ENCODE data around the gene TRNP1. TPM values are rescaled to one million over a fixed set of nuclear protein-coding genes. Genes with fewer than 3 reads are reported as not detected.

The TRNP1 gene
- total RNA-seq, 2 experiments from 2014 or later = 0.20 to 0.43 TPM

- no peaks in the 10 kb centered on the region for H3K9me3 Mint-ChIP-seq
- intact Hi-C loops (cut with micrococcal nuclease) = no loop called here
- no peaks in the 10 kb centered on the region for H3K36me3 Mint-ChIP-seq (ENCODE audit: low read depth)
These were observed 33.4 kb downstream of the TRNP1 start for GRCh38 chr1:27026621-27027574.

GRCh38 chr1:27027575-27028250 lies 34.2 kb downstream of the TRNP1 start:
- no peak for DNase-seq
- intact Hi-C loops (cut with micrococcal nuclease) = no loop called here

More at GRCh38 chr1:27026621-27027574, 33.4 kb downstream of the TRNP1 start:
- no peak for DNase-seq
- Mint-ChIP-seq H3K27ac (no peak overlapping the region), H3K27me3 (ENCODE audit: low read depth) (no peaks in the 10 kb centered on the region), H3K4me1 (ENCODE audit: low read depth) (no peaks in the 10 kb centered on the region), H3K4me3 (no peak overlapping the region)
- CTCF ChIA-PET = no interaction called here

GRCh38 chr1:27029517-27029916 lies 36.0 kb downstream of the TRNP1 start:
- no peak for DNase-seq
- H3K4me3 Mint-ChIP-seq = no peak overlapping the region
- H3K4me1 Mint-ChIP-seq (ENCODE audit: low read depth) = no peaks in the 10 kb centered on the region
- H3K36me3 Mint-ChIP-seq (ENCODE audit: low read depth) = no peaks in the 10 kb centered on the region
- no peaks in the 10 kb centered on the region for H3K27me3 Mint-ChIP-seq (ENCODE audit: low read depth)
- H3K9me3 Mint-ChIP-seq = no peaks in the 10 kb centered on the region
- no peak overlapping the region for H3K27ac Mint-ChIP-seq
- CTCF ChIA-PET = interaction anchor here (1.1 kb wide), 1 partner anchor 16 kb away, joined by 3 read pairs; no protein-coding TSS in a partner anchor
- intact Hi-C loops (cut with micrococcal nuclease) = no loop called here

More at GRCh38 chr1:27027575-27028250, 34.2 kb downstream of the TRNP1 start:
- CTCF ChIA-PET = interaction anchor here (0.7 to 0.9 kb wide), 2 partner anchors 17 to 178 kb away, joined by 3 read pairs; no protein-coding TSS in a partner anchor
- Mint-ChIP-seq H3K4me1 (ENCODE audit: low read depth) (no peaks in the 10 kb centered on the region), H3K27ac (no peak overlapping the region), H3K9me3 (no peaks in the 10 kb centered on the region), H3K36me3 (ENCODE audit: low read depth) (no peaks in the 10 kb centered on the region), H3K27me3 (ENCODE audit: low read depth) (no peaks in the 10 kb centered on the region), H3K4me3 (no peak overlapping the region)

- H3K4me1 Mint-ChIP-seq (ENCODE audit: low read depth) = no peaks in the 10 kb centered on the region
- no peak for DNase-seq
- H3K27me3 Mint-ChIP-seq (ENCODE audit: low read depth) = no peaks in the 10 kb centered on the region
- H3K9me3 Mint-ChIP-seq = no peaks in the 10 kb centered on the region
- CTCF ChIA-PET = interaction anchor here (0.6 to 3.8 kb wide), 3 partner anchors 14 to 561 kb away, joined by 3 to 22 read pairs (median 3); no protein-coding TSS in a partner anchor
- no peaks in the 10 kb centered on the region for H3K36me3 Mint-ChIP-seq (ENCODE audit: low read depth)
- intact Hi-C loops (cut with micrococcal nuclease) = no loop called here
- H3K4me3 Mint-ChIP-seq = no peak overlapping the region
- H3K27ac Mint-ChIP-seq = no peak overlapping the region
These were observed 38.0 kb downstream of the TRNP1 start for GRCh38 chr1:27031235-27032118.

GRCh38 chr1:27032119-27032461 lies 38.6 kb downstream of the TRNP1 start:
- no peaks in the 10 kb centered on the region for H3K36me3 Mint-ChIP-seq (ENCODE audit: low read depth)
- intact Hi-C loops (cut with micrococcal nuclease) = no loop called here
- CTCF ChIA-PET = interaction anchor here (0.6 to 3.8 kb wide), 3 partner anchors 11 to 560 kb away, joined by 3 to 22 read pairs (median 3); no protein-coding TSS in a partner anchor
- no peaks in the 10 kb centered on the region for H3K4me1 Mint-ChIP-seq (ENCODE audit: low read depth)
- H3K4me3 Mint-ChIP-seq = no peak overlapping the region
- no peaks in the 10 kb centered on the region for H3K9me3 Mint-ChIP-seq
- no peak overlapping the region for H3K27ac Mint-ChIP-seq
- H3K27me3 Mint-ChIP-seq (ENCODE audit: low read depth) = no peaks in the 10 kb centered on the region
- no peak for DNase-seq

GRCh38 chr1:27033043-27033746 lies 39.7 kb downstream of the TRNP1 start:
- Mint-ChIP-seq H3K27ac (no peak overlapping the region), H3K36me3 (ENCODE audit: low read depth) (no peaks in the 10 kb centered on the region), H3K9me3 (no peaks in the 10 kb centered on the region), H3K4me3 (no peak overlapping the region), H3K27me3 (ENCODE audit: low read depth) (no peaks in the 10 kb centered on the region), H3K4me1 (ENCODE audit: low read depth) (no peaks in the 10 kb centered on the region)
- CTCF ChIA-PET = interaction anchor here (0.9 to 3.8 kb wide), 5 partner anchors 10 to 66 kb away, joined by 3 to 22 read pairs (median 4); no protein-coding TSS in a partner anchor
- no peak for DNase-seq
- intact Hi-C loops (cut with micrococcal nuclease) = no loop called here

- CTCF ChIA-PET = interaction anchor here (0.6 to 3.8 kb wide), 3 partner anchors 8 to 48 kb away, joined by 3 to 22 read pairs (median 4); no protein-coding TSS in a partner anchor
- no peak overlapping the region for H3K4me3 Mint-ChIP-seq
- no peaks in the 10 kb centered on the region for H3K27me3 Mint-ChIP-seq (ENCODE audit: low read depth)
- H3K36me3 Mint-ChIP-seq (ENCODE audit: low read depth) = no peaks in the 10 kb centered on the region
- no peaks in the 10 kb centered on the region for H3K9me3 Mint-ChIP-seq
- intact Hi-C loops (cut with micrococcal nuclease) = no loop called here
- no peak overlapping the region for H3K27ac Mint-ChIP-seq
- H3K4me1 Mint-ChIP-seq (ENCODE audit: low read depth) = no peaks in the 10 kb centered on the region
- DNase-seq = no peak
These were observed 41.9 kb downstream of the TRNP1 start for GRCh38 chr1:27035344-27035743.

- H3K9me3 Mint-ChIP-seq = no peaks in the 10 kb centered on the region
- H3K4me3 Mint-ChIP-seq = no peak overlapping the region
- DNase-seq = no peak
- H3K27ac Mint-ChIP-seq = no peak overlapping the region
- CTCF ChIA-PET = interaction anchor here (1.3 to 1.4 kb wide), 2 partner anchors 9 to 39 kb away, joined by 6 to 7 read pairs; no protein-coding TSS in a partner anchor
- H3K27me3 Mint-ChIP-seq (ENCODE audit: low read depth) = no peaks in the 10 kb centered on the region
- intact Hi-C loops (cut with micrococcal nuclease) = no loop called here
- H3K36me3 Mint-ChIP-seq (ENCODE audit: low read depth) = no peaks in the 10 kb centered on the region
- H3K4me1 Mint-ChIP-seq (ENCODE audit: low read depth) = no peaks in the 10 kb centered on the region
These were observed 43.2 kb downstream of the TRNP1 start for GRCh38 chr1:27036718-27037117.

- CTCF ChIA-PET = interaction anchor here (1.1 to 1.4 kb wide), 3 partner anchors 8 to 40 kb away, joined by 5 to 7 read pairs (median 6); no protein-coding TSS in a partner anchor
- H3K9me3 Mint-ChIP-seq = no peaks in the 10 kb centered on the region
These were observed 44.0 kb downstream of the TRNP1 start for GRCh38 chr1:27037518-27037917.

GRCh38 chr1:27038020-27038419 lies 44.5 kb downstream of the TRNP1 start:
- CTCF ChIA-PET = interaction anchor here (1.1 kb wide), 1 partner anchor 9 kb away, joined by 5 read pairs; no protein-coding TSS in a partner anchor
- Mint-ChIP-seq H3K4me1 (ENCODE audit: low read depth) (no peaks in the 10 kb centered on the region), H3K36me3 (ENCODE audit: low read depth) (no peaks in the 10 kb centered on the region), H3K4me3 (no peak overlapping the region), H3K9me3 (no peaks in the 10 kb centered on the region), H3K27ac (no peak overlapping the region), H3K27me3 (ENCODE audit: low read depth) (no peaks in the 10 kb centered on the region)
- intact Hi-C loops (cut with micrococcal nuclease) = no loop called here
- DNase-seq = no peak

More at GRCh38 chr1:27037518-27037917, 44.0 kb downstream of the TRNP1 start:
- Mint-ChIP-seq H3K4me3 (no peak overlapping the region), H3K27ac (no peak overlapping the region), H3K4me1 (ENCODE audit: low read depth) (no peaks in the 10 kb centered on the region), H3K27me3 (ENCODE audit: low read depth) (no peaks in the 10 kb centered on the region), H3K36me3 (ENCODE audit: low read depth) (no peaks in the 10 kb centered on the region)
- no peak for DNase-seq
- intact Hi-C loops (cut with micrococcal nuclease) = no loop called here

- peaks cover 20% of the 10 kb centered on the region for H3K4me1 Mint-ChIP-seq (ENCODE audit: low read depth)
- CTCF ChIA-PET = interaction anchor here (0.6 to 5.7 kb wide), 5 partner anchors 10 to 964 kb away, joined by 3 to 215 read pairs (median 3); no protein-coding TSS in a partner anchor
- no peaks in the 10 kb centered on the region for H3K9me3 Mint-ChIP-seq
- intact Hi-C loops (cut with micrococcal nuclease) = no loop called here
- no peak for DNase-seq
- H3K4me3 Mint-ChIP-seq = no peak overlapping the region
- no peaks in the 10 kb centered on the region for H3K36me3 Mint-ChIP-seq (ENCODE audit: low read depth)
- H3K27me3 Mint-ChIP-seq (ENCODE audit: low read depth) = no peaks in the 10 kb centered on the region
- no peak overlapping the region for H3K27ac Mint-ChIP-seq
These were observed 49.2 kb downstream of the TRNP1 start for GRCh38 chr1:27042670-27043069.
